Stimulated activated CD8-positive, alpha-beta memory T cell treated with anti-CD3 and anti-CD28 coated beads, Interleukin-2, amount 100 ng/mL, for 1 hour (primary cell): Measurements from ENCODE around the gene DYSF.

Experiments
- DNase-seq, 2 donors: peaks; one replicate each; pipeline ENCODE4 v3.0.0-alpha.2; 2020; ENCODE audit warnings: low read depth in 2 of 2

Gene DYSF

GRCh38 chr2:71602581-71602980 lies 149.2 kb downstream of the DYSF start:
- no peak for DNase-seq

GRCh38 chr2:71603311-71603811 lies 150.0 kb downstream of the DYSF start:
- DNase-seq = no peak

GRCh38 chr2:71603851-71604725 lies 150.7 kb downstream of the DYSF start:
- no peak for DNase-seq

GRCh38 chr2:71604726-71605120 lies 151.4 kb downstream of the DYSF start:
- no peak for DNase-seq

GRCh38 chr2:71605173-71605641 lies 151.8 kb downstream of the DYSF start:
- DNase-seq = no peak

GRCh38 chr2:71605781-71606241 lies 152.4 kb downstream of the DYSF start:
- DNase-seq = no peak

- DNase-seq = no peak
Measured at GRCh38 chr2:71606244-71606643, 152.9 kb downstream of the DYSF start.

GRCh38 chr2:71607151-71607889 lies 154.0 kb downstream of the DYSF start:
- DNase-seq = no peak

GRCh38 chr2:71608034-71608433 lies 154.7 kb downstream of the DYSF start:
- no peak for DNase-seq

GRCh38 chr2:71608441-71608840 lies 155.1 kb downstream of the DYSF start:
- no peak for DNase-seq

- no peak for DNase-seq
Measured at GRCh38 chr2:71609029-71609428, 155.7 kb downstream of the DYSF start.

- DNase-seq = no peak
Measured at GRCh38 chr2:71609441-71609840, 156.1 kb downstream of the DYSF start.

GRCh38 chr2:71609958-71610357 lies 156.6 kb downstream of the DYSF start:
- DNase-seq = no peak

- no peak for DNase-seq
Measured at GRCh38 chr2:71610671-71611070, 157.3 kb downstream of the DYSF start.

GRCh38 chr2:71611247-71611646 lies 157.9 kb downstream of the DYSF start:
- DNase-seq = no peak

- DNase-seq = no peak
Measured at GRCh38 chr2:71611781-71612527, 158.6 kb downstream of the DYSF start.

GRCh38 chr2:71612581-71613402 lies 159.4 kb downstream of the DYSF start:
- no peak for DNase-seq

- no peak for DNase-seq
Measured at GRCh38 chr2:71613403-71613952, 160.1 kb downstream of the DYSF start.

- DNase-seq = no peak
Measured at GRCh38 chr2:71613953-71614925, 160.9 kb downstream of the DYSF start.
